ES-I3 (cell line): ENCODE data around the gene KLHL11.
"Not testable (repeated sequence)": the region's sequence is repeated elsewhere in the genome, so short reads cannot be mapped to it uniquely, and the experiment has no call there.

Source experiments
- H3K36me3 ChIP-seq: 2 replicates; pipeline ENCODE4 v1.6.1; 2013; ENCODE audit warnings: mild to moderate bottlenecking, low read length, control low read depth, moderate library complexity; ENCODE audit not compliant: insufficient read depth
- H3K4me1 ChIP-seq: 2 replicates; pipeline ENCODE4 v1.6.1; 2013; ENCODE audit warnings: mild to moderate bottlenecking, control low read depth, low read length; ENCODE audit not compliant: insufficient read depth
- H3K9ac ChIP-seq: 2 replicates; pipeline ENCODE4 v1.6.1; 2013; ENCODE audit warnings: low read depth, mild to moderate bottlenecking, low read length, moderate library complexity
- H3K9me3 ChIP-seq: 2 replicates; pipeline ENCODE4 v1.6.1; 2013; ENCODE audit warnings: mild to moderate bottlenecking, low read length, moderate library complexity; ENCODE audit not compliant: control insufficient read depth, insufficient read depth

KLHL11 gene

DNA sequence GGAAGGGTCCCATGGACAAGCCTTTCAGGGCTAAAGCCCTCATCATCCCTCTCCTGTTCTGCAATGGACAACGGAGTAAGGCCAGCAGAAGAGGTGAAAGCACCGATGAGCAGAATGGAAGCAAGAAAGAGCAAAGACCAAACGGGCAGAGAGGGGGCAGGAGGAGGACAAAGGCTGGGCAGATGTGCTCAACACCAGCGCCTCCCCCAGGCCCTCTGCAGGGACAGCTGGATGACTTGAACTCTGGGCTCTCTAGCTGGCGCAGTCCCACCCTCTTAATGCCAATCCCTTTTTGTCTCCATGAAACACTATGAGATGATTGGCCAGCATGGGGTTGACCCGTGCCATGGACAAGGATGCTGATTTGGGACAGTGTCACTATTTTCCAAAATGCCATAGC is 31.5 kb upstream of the KLHL11 start:
- no peaks in the 10 kb centered on the region for H3K9me3 ChIP-seq
- H3K4me1 ChIP-seq, result no peaks in the 10 kb centered on the region
- H3K9ac ChIP-seq, result no peak overlapping the region
- H3K36me3 ChIP-seq, result peaks cover 48% of the 10 kb centered on the region

DNA sequence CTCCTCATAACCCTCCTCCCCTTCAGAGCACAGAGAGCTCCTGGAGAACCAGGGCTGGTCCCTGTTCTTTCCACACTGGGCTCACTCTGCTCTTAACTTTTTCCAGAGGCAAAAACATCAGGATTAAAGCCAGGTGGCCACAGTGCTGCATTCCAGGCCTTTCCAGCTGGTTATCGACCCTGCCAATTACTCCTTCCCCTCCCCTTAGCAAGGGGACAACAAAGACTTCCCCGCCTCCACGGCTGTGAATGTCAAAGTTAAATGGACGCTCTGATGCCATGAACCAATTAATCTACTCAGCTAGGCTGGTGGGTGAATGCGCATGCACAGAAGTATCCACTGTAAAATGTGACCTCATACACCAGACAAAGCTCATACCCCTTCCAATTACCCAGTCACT is 30.4 kb upstream of the KLHL11 start:
- Histone ChIP-seq H3K36me3 (peaks cover 48% of the 10 kb centered on the region), H3K9ac (no peak overlapping the region), H3K4me1 (no peaks in the 10 kb centered on the region), H3K9me3 (no peaks in the 10 kb centered on the region)

DNA sequence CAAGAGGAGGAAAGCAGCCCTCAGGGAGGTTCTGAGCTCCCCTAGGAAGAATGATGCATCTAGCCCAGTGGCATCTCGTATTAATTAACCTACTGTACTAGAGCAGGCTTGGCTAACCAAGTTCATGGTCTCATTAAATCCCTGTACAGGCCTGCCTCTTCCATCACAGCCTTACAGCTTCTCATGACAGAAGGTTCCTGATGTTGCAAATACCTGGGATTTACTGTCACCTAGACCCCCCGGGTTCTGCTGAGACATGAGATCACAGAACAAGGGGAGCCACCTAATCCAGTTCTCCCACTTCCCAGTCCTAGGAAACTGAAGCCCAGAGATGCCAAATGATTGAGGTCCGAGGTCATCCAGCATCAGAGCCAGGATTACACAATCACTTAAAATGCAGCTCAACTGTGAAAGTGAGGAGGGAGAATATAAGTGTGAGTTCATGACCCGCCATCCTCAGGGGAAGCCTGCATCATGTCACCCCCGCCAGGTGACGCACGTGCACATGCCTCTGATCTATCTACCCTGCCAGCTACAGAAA is 29.6 kb upstream of the KLHL11 start:
- Histone ChIP-seq H3K9me3 (no peaks in the 10 kb centered on the region), H3K4me1 (no peaks in the 10 kb centered on the region), H3K36me3 (peaks cover 50% of the 10 kb centered on the region), H3K9ac (no peak overlapping the region)

DNA sequence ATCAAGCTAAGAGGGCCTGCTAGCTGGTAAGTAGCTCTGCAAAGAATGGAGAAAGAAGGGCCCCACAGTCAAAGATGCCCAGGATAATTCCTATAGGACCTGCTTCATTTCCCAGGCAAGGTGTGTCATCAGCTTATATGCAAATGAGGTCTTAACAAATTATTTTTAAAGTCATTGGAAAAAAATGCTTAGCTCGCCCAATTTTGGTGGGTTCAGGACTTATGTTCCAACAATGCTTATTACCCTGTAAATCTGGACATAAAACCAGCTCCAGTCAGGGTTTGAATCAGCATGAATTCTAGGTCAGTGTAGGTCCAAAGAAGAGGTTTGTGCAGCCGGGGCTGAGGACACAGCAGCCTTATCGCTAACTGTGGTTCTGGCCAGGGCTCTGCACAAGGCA is 28.2 kb upstream of the KLHL11 start:
- no peak overlapping the region for H3K9ac ChIP-seq
- H3K36me3 ChIP-seq, result peaks cover 50% of the 10 kb centered on the region

DNA sequence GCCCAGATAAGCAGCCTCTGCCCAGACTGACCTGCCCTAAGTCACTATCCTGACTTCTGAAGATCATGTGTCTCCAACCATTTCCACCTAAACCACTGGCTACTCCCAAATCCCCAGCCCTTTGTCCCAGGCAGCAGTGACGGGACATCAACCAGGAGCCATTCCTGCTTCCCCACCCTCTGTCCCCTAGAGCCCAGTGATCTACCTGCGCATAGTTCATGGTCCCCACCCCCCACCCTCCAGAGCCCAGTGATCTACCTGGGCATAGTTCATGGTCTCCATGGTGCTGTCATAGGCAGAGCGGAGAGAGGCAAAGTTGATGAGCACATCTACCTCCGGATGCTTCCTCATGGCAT is 26.8 kb upstream of the KLHL11 start:
- H3K9ac ChIP-seq, result no peak overlapping the region
- peaks cover 51% of the 10 kb centered on the region for H3K36me3 ChIP-seq
- no peaks in the 10 kb centered on the region for H3K4me1 ChIP-seq
- H3K9me3 ChIP-seq, result no peaks in the 10 kb centered on the region

More for the DNA sequence above, 28.2 kb upstream of the KLHL11 start:
- Histone ChIP-seq H3K9me3 (no peaks in the 10 kb centered on the region), H3K4me1 (no peaks in the 10 kb centered on the region)

DNA sequence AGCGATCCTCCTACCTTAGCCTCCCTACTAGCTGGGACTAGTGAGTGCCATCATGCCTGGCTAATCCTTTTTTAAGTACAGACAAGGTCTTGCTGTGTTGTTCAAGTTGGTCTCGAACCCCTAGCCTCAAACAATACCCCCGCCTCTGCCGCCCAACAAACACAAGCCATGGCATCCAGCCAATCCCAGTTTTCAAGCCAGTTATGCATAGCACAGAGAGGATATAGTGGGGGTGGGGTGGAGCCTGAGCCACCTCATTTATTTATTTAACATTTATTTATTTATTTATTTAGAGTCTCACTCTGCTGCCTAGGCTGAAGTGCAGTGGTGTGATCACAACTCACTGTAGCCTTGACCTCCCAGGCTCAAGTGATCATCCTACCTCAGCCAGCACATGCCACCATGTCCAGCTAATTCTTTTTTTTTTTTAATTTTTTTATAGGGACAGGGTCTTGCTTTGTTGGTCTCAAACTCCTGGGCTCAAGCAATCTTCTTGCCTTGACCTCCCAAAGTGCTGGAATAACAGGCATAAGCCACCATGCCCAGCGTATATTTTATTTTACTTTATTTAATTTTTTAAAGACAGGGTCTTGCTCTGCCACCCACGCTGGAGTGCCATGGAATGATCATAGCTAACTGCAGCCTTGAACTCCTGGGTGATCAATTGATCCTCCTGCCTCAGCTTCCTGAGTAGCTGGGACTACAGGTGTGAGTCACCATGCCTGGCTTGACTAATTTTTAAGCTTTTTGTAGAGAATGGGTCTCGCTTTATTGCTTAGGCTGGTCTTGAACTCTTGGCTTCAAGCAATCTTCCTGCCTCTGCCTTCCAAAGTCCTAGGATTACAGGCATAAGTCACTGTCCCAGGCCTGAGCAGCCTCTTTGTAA is 26.2 kb upstream of the KLHL11 start:
- H3K4me1 ChIP-seq, result no peaks in the 10 kb centered on the region
- peaks cover 55% of the 10 kb centered on the region for H3K36me3 ChIP-seq
- H3K9me3 ChIP-seq, result no peaks in the 10 kb centered on the region
- no peak overlapping the region for H3K9ac ChIP-seq

DNA sequence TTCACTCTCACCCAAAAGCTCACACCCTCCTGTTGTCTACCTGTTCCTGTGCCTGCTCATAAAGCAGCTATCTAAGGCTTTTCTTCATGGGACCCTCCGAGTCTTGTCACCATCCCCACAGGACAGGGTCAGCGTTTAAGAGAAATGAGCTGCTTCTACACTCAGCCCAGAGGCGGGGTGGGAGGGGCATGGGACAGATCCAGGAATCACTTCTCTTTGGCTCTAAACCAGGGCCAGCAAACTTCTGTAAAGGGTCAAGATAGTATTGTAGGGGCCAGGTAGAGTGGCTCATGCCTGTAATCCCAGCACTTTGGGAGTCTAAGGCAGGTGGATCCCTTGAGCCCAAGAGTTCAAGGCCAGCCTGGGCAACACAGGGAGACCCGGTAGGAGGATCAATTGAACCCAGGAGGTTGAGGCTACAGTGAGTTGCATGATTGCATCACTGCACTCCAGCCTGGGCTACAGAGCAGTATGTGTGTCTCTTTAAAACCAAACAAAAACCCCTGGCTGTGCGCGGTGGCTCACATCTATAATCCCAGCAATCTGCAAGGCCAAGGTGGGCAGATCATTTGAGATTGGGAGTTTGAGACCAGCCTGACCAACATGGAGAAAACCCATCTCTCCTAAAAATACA is 23.2 kb upstream of the KLHL11 start:
- Histone ChIP-seq H3K9me3 (no peaks in the 10 kb centered on the region), H3K9ac (no peak overlapping the region), H3K36me3 (peaks cover 50% of the 10 kb centered on the region), H3K4me1 (no peaks in the 10 kb centered on the region)

DNA sequence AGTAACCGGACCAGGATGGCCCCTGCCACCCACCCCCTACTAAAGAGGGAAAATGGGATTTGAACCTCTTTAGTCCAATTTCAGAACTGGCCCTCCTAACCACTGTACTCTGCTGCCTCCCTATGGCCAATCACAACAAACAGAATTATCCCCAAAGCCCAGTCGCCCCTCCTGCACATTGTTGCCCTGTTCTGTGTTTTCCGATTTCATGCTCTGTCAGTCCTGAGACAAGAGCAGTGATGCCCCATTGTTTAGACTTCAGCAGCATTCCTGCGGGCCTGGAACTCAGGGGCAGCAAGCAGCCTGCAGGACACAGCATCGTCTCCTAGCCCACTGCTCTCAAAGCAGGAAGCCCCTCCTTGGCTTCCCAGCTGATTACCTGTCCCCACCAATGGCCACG is 20.5 kb upstream of the KLHL11 start:
- peaks cover 39% of the 10 kb centered on the region for H3K36me3 ChIP-seq

DNA sequence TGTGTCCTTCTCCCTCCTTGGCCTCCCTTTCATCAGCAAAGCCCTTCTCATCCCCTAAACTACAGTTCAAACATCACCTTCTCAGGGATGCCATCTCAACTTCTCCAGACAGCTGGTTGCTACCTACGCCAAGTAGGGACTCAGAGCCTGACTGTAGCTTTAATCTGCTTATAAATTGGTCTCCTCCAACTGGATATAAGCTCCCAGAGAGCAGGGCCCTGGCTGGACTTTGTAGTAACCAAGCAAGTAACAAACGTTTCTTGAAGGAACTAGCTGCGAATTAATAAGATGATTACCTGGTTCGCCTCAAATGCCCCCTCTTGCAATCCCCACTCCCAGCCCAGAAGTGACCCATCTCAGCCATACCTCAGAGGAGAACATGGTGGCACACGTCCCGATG is 17.5 kb upstream of the KLHL11 start:
- H3K4me1 ChIP-seq, result no peaks in the 10 kb centered on the region
- no peak overlapping the region for H3K9ac ChIP-seq
- H3K9me3 ChIP-seq, result no peaks in the 10 kb centered on the region
- H3K36me3 ChIP-seq, result peaks cover 39% of the 10 kb centered on the region

More for the DNA sequence above, 20.5 kb upstream of the KLHL11 start:
- H3K9ac ChIP-seq, result no peak overlapping the region
- no peaks in the 10 kb centered on the region for H3K4me1 ChIP-seq
- H3K9me3 ChIP-seq, result no peaks in the 10 kb centered on the region

DNA sequence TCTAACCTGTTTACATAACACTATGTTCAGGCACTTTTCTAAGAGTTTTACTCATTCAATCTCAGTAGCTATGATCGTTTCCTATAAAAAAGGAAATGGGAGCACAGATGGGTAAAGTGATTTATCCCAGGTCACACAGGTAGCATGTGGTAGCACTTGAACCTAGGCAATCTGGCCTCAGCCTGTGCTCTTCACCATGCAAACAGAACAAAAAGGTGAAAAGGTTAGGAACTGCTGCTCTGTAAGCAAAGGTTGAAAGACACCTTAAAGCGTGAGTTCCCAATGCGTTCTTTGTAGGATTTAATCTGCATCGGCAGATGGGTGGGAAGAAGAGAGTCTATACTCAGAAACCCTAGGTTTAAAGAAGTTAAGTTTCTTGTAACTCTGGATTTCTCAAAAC is 14.9 kb upstream of the KLHL11 start:
- H3K4me1 ChIP-seq, result no peaks in the 10 kb centered on the region
- peaks cover 32% of the 10 kb centered on the region for H3K36me3 ChIP-seq

DNA sequence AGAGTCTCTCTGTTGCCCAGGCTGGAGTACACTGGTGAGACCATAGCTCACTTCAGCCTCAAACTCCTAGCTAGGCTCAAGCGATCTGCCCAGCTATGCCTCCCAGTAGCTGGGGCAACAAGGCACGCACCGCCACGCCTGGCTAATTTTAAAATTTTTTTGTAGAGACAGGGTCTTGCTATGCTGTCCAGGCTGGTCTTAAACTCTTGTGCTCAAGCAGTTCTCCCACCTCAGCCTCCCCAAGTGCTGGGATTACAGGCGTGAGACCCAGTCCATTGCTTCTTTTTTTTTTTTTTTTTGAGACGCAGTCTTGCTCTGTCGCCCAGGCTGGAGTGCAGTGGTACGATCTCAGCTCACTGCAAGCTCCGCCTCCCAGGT is 9.1 kb upstream of the KLHL11 start:
- not testable (repeated sequence) for H3K4me1 ChIP-seq, H3K9me3 ChIP-seq, H3K9ac ChIP-seq
- H3K36me3 ChIP-seq, result peaks cover 31% of the 10 kb centered on the region

More for the DNA sequence above, 14.9 kb upstream of the KLHL11 start:
- H3K9me3 ChIP-seq, result no peaks in the 10 kb centered on the region
- H3K9ac ChIP-seq, result no peak overlapping the region

DNA sequence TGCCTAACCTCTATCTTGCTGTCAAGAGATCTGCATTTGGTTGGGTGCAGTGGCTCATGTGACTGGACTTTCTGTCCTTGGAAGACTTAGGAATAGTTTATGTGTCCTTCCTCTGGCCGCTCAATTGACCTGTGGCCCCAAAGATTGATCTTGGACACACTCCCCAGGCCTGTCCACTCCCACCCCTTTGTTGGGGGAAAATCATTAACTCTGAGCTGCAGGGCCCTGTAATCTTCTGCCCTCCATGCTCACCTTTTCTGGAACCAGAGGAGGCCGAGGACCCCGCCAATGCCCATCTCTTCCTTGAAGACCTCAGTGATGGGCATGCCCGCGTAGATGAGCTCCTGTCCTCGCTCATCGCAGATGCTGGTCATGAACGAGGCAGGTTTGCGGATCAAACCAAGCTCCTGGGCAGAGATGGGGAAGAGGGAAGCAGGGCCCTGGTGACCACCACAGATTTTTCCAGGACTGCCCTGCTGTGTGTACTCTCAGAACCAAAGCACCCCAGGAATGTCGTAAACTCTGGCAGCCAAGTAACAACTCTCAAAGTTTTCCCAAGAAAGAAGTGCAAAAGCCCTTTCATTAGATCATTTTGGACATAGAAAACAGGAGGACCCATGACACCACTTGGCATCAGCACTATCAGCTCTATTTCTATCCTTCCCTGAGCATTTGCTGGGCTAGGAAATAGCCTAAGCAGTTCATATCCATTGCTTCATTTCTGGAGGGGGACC is 8.5 kb upstream of the KLHL11 start:
- H3K9me3 ChIP-seq, result no peaks in the 10 kb centered on the region
- H3K9ac ChIP-seq, result no peak overlapping the region
- H3K36me3 ChIP-seq, result peaks cover 32% of the 10 kb centered on the region
- no peaks in the 10 kb centered on the region for H3K4me1 ChIP-seq

DNA sequence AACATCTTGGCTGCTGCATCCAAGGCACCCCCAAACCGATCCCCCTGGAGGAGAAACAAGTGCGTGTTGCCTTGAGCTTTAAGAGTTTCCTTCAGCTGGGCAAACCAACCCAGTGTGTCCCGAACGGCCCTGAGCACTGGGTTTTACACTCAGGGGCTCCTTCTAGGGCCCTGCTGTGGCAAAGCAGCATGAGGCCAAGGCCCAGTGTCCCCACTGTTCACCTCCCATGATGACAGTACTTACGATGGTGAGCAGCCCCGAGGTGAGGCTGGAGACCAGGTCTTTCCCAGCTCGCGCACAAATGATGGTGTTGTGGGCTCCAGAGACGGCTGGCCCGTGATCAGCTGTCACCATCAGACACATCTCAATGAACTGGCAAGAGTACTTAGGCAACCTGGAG is 6.6 kb upstream of the KLHL11 start:
- H3K9me3 ChIP-seq, result no peaks in the 10 kb centered on the region
- no peak overlapping the region for H3K9ac ChIP-seq
- H3K36me3 ChIP-seq, result peaks cover 30% of the 10 kb centered on the region
- no peaks in the 10 kb centered on the region for H3K4me1 ChIP-seq

DNA sequence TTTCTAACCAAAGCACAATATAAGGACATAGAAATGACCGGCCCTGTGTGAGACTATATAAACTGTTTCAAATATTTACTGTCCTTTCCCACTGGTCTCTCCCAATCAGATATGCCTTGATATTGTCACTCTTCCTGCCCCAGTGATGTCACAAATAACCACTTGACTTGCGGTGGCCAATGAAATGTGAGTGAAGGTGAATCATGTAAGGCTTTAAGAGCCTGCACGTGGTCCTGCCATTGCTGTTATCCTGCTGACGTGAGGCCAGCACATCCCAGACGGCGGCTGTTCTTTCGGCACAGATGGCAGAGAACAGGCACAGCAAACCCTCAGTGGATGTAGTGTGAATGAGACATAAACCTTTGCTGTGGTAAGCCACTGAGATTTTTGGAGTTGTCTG is 5.4 kb upstream of the KLHL11 start:
- no peaks in the 10 kb centered on the region for H3K4me1 ChIP-seq
- H3K9ac ChIP-seq, result no peak overlapping the region
- no peaks in the 10 kb centered on the region for H3K9me3 ChIP-seq
- peaks cover 30% of the 10 kb centered on the region for H3K36me3 ChIP-seq
